ENCODE measurements around the gene KRT1. TPM values are rescaled to one million over a fixed set of nuclear protein-coding genes. Genes with fewer than 3 reads are reported as not detected.

Gene KRT1
- total RNA-seq (0.13 TPM in 1 of 2 replicates, not detected in the other), polyA plus RNA-seq (not detected in 2 replicates)

GRCh38 chr12:52680363-52680762 is at the start of gene KRT1:
Gene KRT1, minus strand, starts transcription at chr12:52680407. Its CDS starts 59 bp downstream, at chr12:52680348.
- TF ChIP-seq EZH2 (IDR thresholded peaks at IDR 0.05; ENCODE audit: borderline replicate concordance) (no peak), CTCF (IDR thresholded peaks at IDR 0.05; ENCODE audit: poor library complexity) (no peak), EZH2phosphoT487 (IDR thresholded peaks at IDR 0.05; ENCODE audit: low read depth, severe bottlenecking, unreplicated experiment) (no peak)
- no peak for DNase-seq (ENCODE audit: low spot score)
- 66% methylated on average over 3 of the region's 3 CpGs for WGBS (ENCODE audit: low lambda C conversion rate, missing lambda C conversion rate)

GRCh38 chr12:52729147-52729546 is 48.9 kb upstream of the KRT1 start:
- no peak overlapping the region for H3K27ac ChIP-seq
- no peak overlapping the region for H3K4me3 ChIP-seq
- no peaks in the 10 kb centered on the region for H3K9me2 ChIP-seq (replicated peaks; ENCODE audit: insufficient read depth)
- TF ChIP-seq EZH2 (IDR thresholded peaks at IDR 0.05; ENCODE audit: borderline replicate concordance) (no peak), CTCF (IDR thresholded peaks at IDR 0.05; ENCODE audit: poor library complexity) (no peak), EZH2phosphoT487 (IDR thresholded peaks at IDR 0.05; ENCODE audit: low read depth, severe bottlenecking, unreplicated experiment) (no peak)
- no peaks in the 10 kb centered on the region for H3K4me1 ChIP-seq (ENCODE audit: insufficient read depth)
- no peaks in the 10 kb centered on the region for H4K20me1 ChIP-seq (ENCODE audit: insufficient read depth, poor library complexity, severe bottlenecking)
- no peak for DNase-seq (ENCODE audit: low spot score)
- H2AFZ ChIP-seq = no peak overlapping the region
- WGBS (ENCODE audit: low lambda C conversion rate, missing lambda C conversion rate) = 74% methylated on average over 10 of the region's 10 CpGs
- peaks cover 30% of the 10 kb centered on the region for H3K27me3 ChIP-seq
- no peaks in the 10 kb centered on the region for H3K9me3 ChIP-seq (ENCODE audit: low read depth)
- H3K4me2 ChIP-seq = no peak overlapping the region
- no peaks in the 10 kb centered on the region for H3K36me3 ChIP-seq (replicated peaks; ENCODE audit: insufficient read depth, low read depth)
- H3K79me2 ChIP-seq = no peaks in the 10 kb centered on the region

More at GRCh38 chr12:52680363-52680762, at the start of gene KRT1:
- Histone ChIP-seq H3K9me3 (ENCODE audit: low read depth) (no peaks in the 10 kb centered on the region), H3K36me3 (replicated peaks; ENCODE audit: insufficient read depth, low read depth) (no peaks in the 10 kb centered on the region), H3K4me2 (no peak within 1 kb of the TSS), H3K4me1 (ENCODE audit: insufficient read depth) (no peaks in the 10 kb centered on the region), H2AFZ (no peak within 1 kb of the TSS), H3K9me2 (replicated peaks; ENCODE audit: insufficient read depth) (no peaks in the 10 kb centered on the region), H3K27ac (no peak within 1 kb of the TSS), H4K20me1 (ENCODE audit: insufficient read depth, poor library complexity, severe bottlenecking) (no peaks in the 10 kb centered on the region), H3K4me3 (no peak within 1 kb of the TSS), H3K79me2 (no peaks in the 10 kb centered on the region), H3K27me3 (peaks cover 30% of the 10 kb centered on the region)

GRCh38 chr12:52728374-52728773 is 48.2 kb upstream of the KRT1 start:
- Histone ChIP-seq H3K79me2 (no peaks in the 10 kb centered on the region), H3K27me3 (peaks cover 30% of the 10 kb centered on the region), H3K4me2 (no peak overlapping the region), H3K9me2 (replicated peaks; ENCODE audit: insufficient read depth) (no peaks in the 10 kb centered on the region), H4K20me1 (ENCODE audit: insufficient read depth, poor library complexity, severe bottlenecking) (no peaks in the 10 kb centered on the region), H3K4me3 (no peak overlapping the region), H3K9me3 (ENCODE audit: low read depth) (no peaks in the 10 kb centered on the region), H2AFZ (no peak overlapping the region), H3K36me3 (replicated peaks; ENCODE audit: insufficient read depth, low read depth) (no peaks in the 10 kb centered on the region), H3K27ac (no peak overlapping the region), H3K4me1 (ENCODE audit: insufficient read depth) (no peaks in the 10 kb centered on the region)
- WGBS (ENCODE audit: low lambda C conversion rate, missing lambda C conversion rate) = 89% methylated on average over 2 of the region's 2 CpGs
- DNase-seq (ENCODE audit: low spot score) = no peak
- no peak for TF ChIP-seq EZH2phosphoT487 (IDR thresholded peaks at IDR 0.05; ENCODE audit: low read depth, severe bottlenecking, unreplicated experiment)

- Histone ChIP-seq H4K20me1 (ENCODE audit: insufficient read depth, poor library complexity, severe bottlenecking) (no peaks in the 10 kb centered on the region), H3K9me3 (ENCODE audit: low read depth) (no peaks in the 10 kb centered on the region), H3K79me2 (no peaks in the 10 kb centered on the region), H2AFZ (no peak overlapping the region), H3K4me1 (ENCODE audit: insufficient read depth) (no peaks in the 10 kb centered on the region), H3K4me2 (no peak overlapping the region), H3K9me2 (replicated peaks; ENCODE audit: insufficient read depth) (no peaks in the 10 kb centered on the region), H3K27me3 (peaks cover 25% of the 10 kb centered on the region), H3K36me3 (replicated peaks; ENCODE audit: insufficient read depth, low read depth) (no peaks in the 10 kb centered on the region), H3K4me3 (no peak overlapping the region), H3K27ac (no peak overlapping the region)
- 77% methylated on average over 4 of the region's 4 CpGs for WGBS (ENCODE audit: low lambda C conversion rate, missing lambda C conversion rate)
- no peak for DNase-seq (ENCODE audit: low spot score)
- TF ChIP-seq EZH2phosphoT487 (IDR thresholded peaks at IDR 0.05; ENCODE audit: low read depth, severe bottlenecking, unreplicated experiment) = no peak
- no peak for TF ChIP-seq CTCF (IDR thresholded peaks at IDR 0.05; ENCODE audit: poor library complexity)
- TF ChIP-seq EZH2 (IDR thresholded peaks at IDR 0.05; ENCODE audit: borderline replicate concordance) = no peak
These were observed 46.8 kb upstream of the KRT1 start for GRCh38 chr12:52727037-52727436.
